Activated naive CD4-positive, alpha-beta T cell treated with anti-CD3 and anti-CD28 coated beads, Interleukin-2, amount 10 ng/mL, durations not matched to agents 7 days and 5 days (primary cell): Measurements from ENCODE around the gene GALNT14.

Experiments used
- CTCF ChIA-PET: fragments of 350-600 bp; sonication (Branson Sonifier 250); formaldehyde crosslinking; loops from one replicate; lab custom pipeline; 2021; ENCODE audit warnings: antibody characterized with exemption; lab: Charles Lee
- DNase-seq: peaks from one replicate; pipeline ENCODE4 v3.0.0-alpha.2; 2020
- H3K27ac Mint-ChIP-seq: one replicate; pipeline ENCODE4 v1.8.0; 2021; ENCODE audit warnings: mild to moderate bottlenecking, moderate library complexity, mixed read lengths
- H3K27me3 Mint-ChIP-seq: one replicate; pipeline ENCODE4 v1.8.0; 2021; ENCODE audit warnings: mild to moderate bottlenecking, mixed read lengths
- H3K36me3 Mint-ChIP-seq: one replicate; pipeline ENCODE4 v1.8.0; 2021; ENCODE audit warnings: mixed read lengths
- H3K4me1 Mint-ChIP-seq: one replicate; pipeline ENCODE4 v1.8.0; 2021; ENCODE audit warnings: mixed read lengths
- H3K4me3 Mint-ChIP-seq: one replicate; pipeline ENCODE4 v1.8.0; 2021; ENCODE audit warnings: mild to moderate bottlenecking, moderate library complexity, mixed read lengths
- H3K9me3 Mint-ChIP-seq: one replicate; pipeline ENCODE4 v1.8.0; 2021; ENCODE audit warnings: mixed read lengths

Gene GALNT14

DNA sequence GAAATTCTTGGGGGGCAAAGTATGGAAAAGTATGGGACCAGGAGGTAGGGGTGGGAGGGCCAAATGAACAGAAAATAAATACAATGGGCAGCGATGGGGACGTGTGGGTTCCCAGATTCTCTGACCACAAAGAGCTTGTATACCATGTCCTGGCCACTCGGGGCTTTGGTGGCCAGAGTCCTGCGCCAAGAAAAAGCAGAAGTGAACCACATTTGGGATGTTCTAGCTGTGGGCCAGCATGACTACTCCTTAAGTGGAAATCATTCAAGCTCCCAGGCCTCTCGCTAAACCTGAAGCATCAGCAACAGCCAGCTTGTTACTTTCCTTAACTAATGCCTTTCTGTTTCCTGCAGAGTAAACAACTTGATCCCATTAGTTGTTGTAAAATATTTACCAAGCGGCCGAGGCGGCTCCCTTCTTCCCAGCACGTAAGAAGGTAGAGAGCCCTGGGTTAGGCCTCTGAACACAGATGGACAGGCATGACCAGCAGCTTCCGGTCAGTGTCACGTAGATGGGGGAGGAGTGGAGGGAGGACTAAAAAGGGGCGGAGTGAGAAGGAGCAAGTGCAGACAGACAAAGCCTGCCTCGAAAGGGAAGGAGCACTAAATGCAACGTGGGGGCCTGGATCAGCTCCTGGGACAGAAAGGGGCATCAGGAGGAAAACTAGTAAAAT is 88.2 kb downstream of the GALNT14 start:
- no peak overlapping the region for H3K4me3 Mint-ChIP-seq
- no peaks in the 10 kb centered on the region for H3K9me3 Mint-ChIP-seq
- no peak overlapping the region for H3K27ac Mint-ChIP-seq
- no peaks in the 10 kb centered on the region for H3K36me3 Mint-ChIP-seq
- H3K4me1 Mint-ChIP-seq, result no peaks in the 10 kb centered on the region
- no peak for DNase-seq
- CTCF ChIA-PET, result no interaction called here
- no peaks in the 10 kb centered on the region for H3K27me3 Mint-ChIP-seq

DNA sequence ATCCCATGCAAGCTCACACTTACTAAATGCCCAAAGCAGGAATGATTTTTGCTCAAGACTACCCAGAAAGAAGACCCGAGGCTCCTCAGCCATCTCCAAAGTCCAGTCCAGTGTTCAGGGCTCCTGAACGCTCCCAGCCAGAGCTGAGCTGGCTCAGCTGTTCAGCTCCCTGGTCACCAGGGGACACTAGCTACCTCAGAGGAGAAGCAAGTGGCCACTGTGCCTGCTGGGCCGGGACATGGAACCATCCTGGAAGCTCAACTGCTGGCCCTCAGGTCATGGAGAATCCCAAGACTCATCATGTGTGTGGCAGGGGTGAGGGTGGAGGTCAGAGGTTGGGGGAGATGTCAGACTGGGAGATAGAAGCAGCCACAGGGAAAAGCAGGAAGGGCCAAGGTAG is 89.0 kb downstream of the GALNT14 start:
- DNase-seq, result no peak
- Mint-ChIP-seq H3K27ac (no peak overlapping the region), H3K4me1 (no peaks in the 10 kb centered on the region), H3K4me3 (no peak overlapping the region), H3K9me3 (no peaks in the 10 kb centered on the region), H3K36me3 (no peaks in the 10 kb centered on the region), H3K27me3 (no peaks in the 10 kb centered on the region)
- CTCF ChIA-PET, result interaction anchor here (0.8 kb wide), 1 partner anchor 284 kb away, joined by 3 read pairs; no protein-coding TSS in a partner anchor

DNA sequence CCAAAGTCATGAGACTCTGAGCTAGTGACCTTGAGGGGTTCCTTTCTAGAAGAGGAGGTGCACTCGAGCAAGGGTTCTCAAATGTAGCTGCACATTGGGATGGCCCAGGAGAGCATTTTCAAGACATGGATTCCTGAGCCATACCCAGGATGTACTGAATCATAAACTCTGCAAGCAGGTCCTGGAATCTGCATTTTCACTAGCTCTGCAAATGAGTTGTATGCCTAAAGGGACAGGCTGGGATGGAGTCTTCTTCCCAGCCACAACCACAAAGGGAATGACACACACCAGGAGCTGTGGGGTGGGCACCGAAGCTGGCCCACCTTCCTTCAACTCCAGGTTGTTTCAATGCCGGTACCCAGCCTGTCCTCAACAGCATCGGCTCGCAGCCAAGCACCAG is 90.6 kb downstream of the GALNT14 start:
- CTCF ChIA-PET, result no interaction called here
- no peak overlapping the region for H3K4me3 Mint-ChIP-seq
- H3K27ac Mint-ChIP-seq, result no peak overlapping the region
- H3K27me3 Mint-ChIP-seq, result no peaks in the 10 kb centered on the region
- H3K9me3 Mint-ChIP-seq, result no peaks in the 10 kb centered on the region
- no peaks in the 10 kb centered on the region for H3K4me1 Mint-ChIP-seq
- H3K36me3 Mint-ChIP-seq, result no peaks in the 10 kb centered on the region
- no peak for DNase-seq

DNA sequence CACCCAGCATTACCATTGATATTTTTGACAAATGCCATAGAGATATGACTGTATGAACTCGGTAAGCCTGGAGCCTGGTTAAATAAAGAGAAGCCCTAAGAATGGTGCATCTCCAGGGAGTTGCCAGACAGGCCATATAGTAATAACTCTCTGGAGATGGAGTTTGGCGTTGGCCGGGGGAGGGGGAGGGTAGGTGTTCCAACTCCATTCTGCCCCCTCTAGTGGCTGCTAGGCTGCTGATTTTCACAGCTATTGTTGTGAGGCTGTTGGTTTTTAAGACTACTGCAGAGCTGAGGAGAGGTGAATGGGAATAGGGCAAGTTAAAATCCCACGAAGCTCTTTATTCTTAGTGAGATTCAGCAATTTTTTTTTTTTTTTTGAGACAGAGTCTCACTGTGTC is 99.9 kb downstream of the GALNT14 start:
- Mint-ChIP-seq H3K27me3 (no peaks in the 10 kb centered on the region), H3K9me3 (peaks cover 17% of the 10 kb centered on the region), H3K4me1 (no peaks in the 10 kb centered on the region), H3K36me3 (no peaks in the 10 kb centered on the region), H3K27ac (no peak overlapping the region), H3K4me3 (no peak overlapping the region)
- no peak for DNase-seq
- CTCF ChIA-PET, result no interaction called here

DNA sequence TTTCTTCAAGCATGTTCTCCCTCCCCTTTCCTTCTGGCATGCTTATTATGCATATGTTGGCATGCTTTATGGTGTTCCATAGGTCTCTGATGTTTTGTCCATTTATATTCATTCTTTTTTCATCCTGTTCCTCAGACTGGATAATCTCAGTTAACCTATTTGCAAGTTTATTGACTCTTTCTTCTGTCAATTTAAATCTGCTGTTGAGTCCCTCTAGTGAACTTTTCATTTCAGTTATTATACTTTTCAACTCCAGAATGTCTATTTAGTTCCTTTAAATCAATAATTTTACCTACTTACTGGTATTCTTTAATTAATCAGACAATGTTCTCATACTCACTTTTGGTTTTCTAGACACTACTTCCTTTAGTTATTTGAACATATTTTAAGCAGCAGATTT is 101.2 kb downstream of the GALNT14 start:
- Mint-ChIP-seq H3K4me3 (no peak overlapping the region), H3K27me3 (no peaks in the 10 kb centered on the region), H3K9me3 (peaks cover 17% of the 10 kb centered on the region), H3K27ac (no peak overlapping the region), H3K4me1 (no peaks in the 10 kb centered on the region), H3K36me3 (no peaks in the 10 kb centered on the region)
- no peak for DNase-seq
- CTCF ChIA-PET, result no interaction called here

DNA sequence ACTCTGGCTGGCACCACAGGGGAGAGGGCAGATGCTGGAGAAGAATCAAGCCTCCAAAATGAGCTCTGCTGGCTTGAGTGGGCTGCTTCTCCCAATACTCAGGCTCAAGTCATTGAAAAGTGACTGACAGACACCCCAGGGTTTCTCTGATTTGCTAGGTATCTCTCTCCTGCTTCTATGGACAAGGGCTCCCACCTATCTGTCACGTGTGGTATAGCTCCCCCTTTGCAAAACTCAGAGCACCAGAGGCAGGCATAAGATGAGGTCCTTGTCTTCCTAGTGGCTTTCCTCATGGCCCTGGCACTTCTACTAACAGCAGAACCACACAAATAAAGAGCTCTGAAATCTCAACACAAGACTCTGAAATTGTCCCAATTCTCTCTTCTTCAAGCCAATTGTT is 105.2 kb downstream of the GALNT14 start:
- CTCF ChIA-PET, result no interaction called here
- Mint-ChIP-seq H3K27ac (no peak overlapping the region), H3K27me3 (no peaks in the 10 kb centered on the region), H3K36me3 (no peaks in the 10 kb centered on the region), H3K4me3 (no peak overlapping the region), H3K9me3 (peaks cover 17% of the 10 kb centered on the region), H3K4me1 (no peaks in the 10 kb centered on the region)
- no peak for DNase-seq

DNA sequence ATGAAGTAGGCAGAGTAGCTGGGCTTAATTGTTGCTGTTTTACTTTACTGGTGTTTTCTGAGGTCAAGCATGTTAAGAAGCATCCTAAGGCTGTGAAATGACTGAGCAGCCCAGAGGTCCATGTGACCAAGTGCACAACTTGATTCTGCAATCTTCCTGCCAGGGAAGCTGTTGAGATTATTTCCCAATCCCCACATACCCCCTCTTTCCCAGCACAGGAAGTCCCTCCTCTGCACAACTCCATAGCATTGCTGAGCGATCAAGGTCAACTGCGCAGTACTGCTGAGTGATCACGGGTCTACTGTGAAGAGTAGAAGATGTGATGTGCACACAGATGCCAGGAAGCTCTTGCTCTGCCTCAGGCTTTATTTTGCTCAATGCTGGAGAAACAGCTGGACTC is 105.8 kb downstream of the GALNT14 start:
- Mint-ChIP-seq H3K4me3 (no peak overlapping the region), H3K27ac (no peak overlapping the region), H3K4me1 (no peaks in the 10 kb centered on the region), H3K9me3 (peaks cover 14% of the 10 kb centered on the region), H3K36me3 (no peaks in the 10 kb centered on the region), H3K27me3 (no peaks in the 10 kb centered on the region)
- CTCF ChIA-PET, result no interaction called here
- no peak for DNase-seq

DNA sequence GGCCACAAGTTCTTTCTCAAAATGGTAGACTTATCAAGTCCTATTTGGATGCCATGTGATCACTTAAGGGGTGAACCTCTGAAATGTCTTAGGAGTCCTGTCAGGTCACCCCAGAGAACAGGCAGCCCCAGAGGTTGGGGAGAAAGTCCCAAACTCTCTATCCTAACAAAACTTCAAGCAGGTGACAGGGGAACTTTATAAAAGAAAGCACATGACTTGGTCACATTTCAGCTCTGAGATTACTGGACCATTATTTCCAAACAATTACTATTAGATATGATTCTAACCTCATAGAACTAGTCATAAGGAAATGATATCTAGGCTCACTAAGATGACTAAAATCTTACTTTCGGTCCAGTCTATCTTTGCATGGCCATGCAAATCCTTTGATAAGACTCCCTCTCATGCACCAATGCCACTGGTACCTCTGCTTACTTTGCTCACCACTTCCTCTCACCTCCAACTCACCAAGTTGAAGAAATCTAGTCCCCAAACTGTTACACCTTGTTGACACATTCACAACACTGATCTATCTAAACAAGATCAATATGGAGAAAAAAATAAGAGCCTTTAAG is 107.0 kb downstream of the GALNT14 start:
- no peaks in the 10 kb centered on the region for H3K36me3 Mint-ChIP-seq

DNA sequence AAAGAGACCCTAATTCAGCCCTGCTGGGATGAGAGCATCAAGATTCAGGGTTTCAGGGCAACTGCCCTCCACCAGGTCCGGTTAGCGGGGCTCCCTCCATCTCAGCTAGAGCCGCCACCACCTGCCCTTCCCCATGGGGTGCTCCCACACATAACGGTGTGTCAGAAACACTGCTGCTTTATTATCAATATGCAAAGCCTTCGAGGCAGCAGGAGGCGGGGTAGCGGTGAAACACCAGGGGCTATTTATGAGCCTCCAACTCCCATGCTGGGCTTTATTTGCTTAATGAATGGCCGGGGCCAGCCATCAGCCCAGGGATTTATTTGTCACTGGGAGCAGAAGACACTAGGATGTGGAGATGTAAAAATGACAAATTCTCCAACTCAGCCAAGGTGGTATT is 109.8 kb downstream of the GALNT14 start:
- Mint-ChIP-seq H3K4me1 (no peaks in the 10 kb centered on the region), H3K27ac (no peak overlapping the region), H3K27me3 (no peaks in the 10 kb centered on the region), H3K9me3 (no peaks in the 10 kb centered on the region), H3K36me3 (no peaks in the 10 kb centered on the region), H3K4me3 (no peak overlapping the region)
- CTCF ChIA-PET, result no interaction called here
- DNase-seq, result no peak

More for the DNA sequence above, 107.0 kb downstream of the GALNT14 start:
- CTCF ChIA-PET, result no interaction called here
- no peak for DNase-seq
- H3K27ac Mint-ChIP-seq, result no peak overlapping the region
- no peaks in the 10 kb centered on the region for H3K4me1 Mint-ChIP-seq
- H3K9me3 Mint-ChIP-seq, result peaks cover 2% of the 10 kb centered on the region
- no peaks in the 10 kb centered on the region for H3K27me3 Mint-ChIP-seq
- no peak overlapping the region for H3K4me3 Mint-ChIP-seq

DNA sequence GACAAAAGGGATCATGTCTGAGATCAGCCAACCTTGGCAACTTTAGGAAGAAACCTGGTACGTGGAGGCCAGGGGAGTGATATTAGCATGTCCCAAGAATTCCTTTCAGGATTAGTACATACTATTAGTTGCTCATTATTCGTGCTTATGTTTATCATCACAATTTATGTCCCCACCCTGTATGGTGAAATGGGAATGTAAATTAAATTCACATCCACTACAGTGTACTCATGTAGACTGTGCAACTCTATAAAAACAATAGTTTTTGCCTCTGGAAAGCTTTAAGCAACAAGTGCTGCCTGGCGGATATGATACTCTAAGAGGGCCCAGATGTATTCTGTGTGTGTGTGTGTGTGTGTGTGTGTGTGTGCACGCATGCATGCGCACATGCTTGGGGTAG is 110.7 kb downstream of the GALNT14 start:
- CTCF ChIA-PET, result no interaction called here
- H3K4me3 Mint-ChIP-seq, result no peak overlapping the region
- DNase-seq, result no peak

DNA sequence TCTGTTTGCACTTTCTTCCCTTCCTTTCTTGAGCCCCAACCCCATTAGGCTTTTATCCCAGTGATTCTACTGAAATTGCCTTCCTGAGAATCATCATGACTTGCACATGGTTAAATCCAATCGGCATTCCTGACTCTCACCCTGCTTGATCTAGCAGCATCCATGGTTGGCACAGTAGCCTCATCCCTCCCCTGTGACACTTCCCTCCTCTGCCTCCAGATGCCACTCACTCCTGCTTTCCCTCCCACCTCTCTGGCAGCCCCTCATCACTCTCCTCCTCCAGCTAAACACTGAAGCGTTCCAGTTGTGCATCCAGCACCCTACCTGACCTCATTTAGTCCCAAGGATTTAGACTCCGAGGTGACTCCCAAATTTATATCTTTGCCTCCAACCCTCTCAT is 114.7 kb downstream of the GALNT14 start:
- Mint-ChIP-seq H3K4me3 (no peak overlapping the region), H3K27me3 (no peaks in the 10 kb centered on the region), H3K36me3 (no peaks in the 10 kb centered on the region), H3K27ac (no peak overlapping the region), H3K9me3 (no peaks in the 10 kb centered on the region), H3K4me1 (no peaks in the 10 kb centered on the region)
- CTCF ChIA-PET, result no interaction called here
- DNase-seq, result no peak

More for the DNA sequence above, 110.7 kb downstream of the GALNT14 start:
- H3K27me3 Mint-ChIP-seq, result no peaks in the 10 kb centered on the region
- no peaks in the 10 kb centered on the region for H3K9me3 Mint-ChIP-seq
- H3K36me3 Mint-ChIP-seq, result no peaks in the 10 kb centered on the region
- H3K27ac Mint-ChIP-seq, result no peak overlapping the region
- no peaks in the 10 kb centered on the region for H3K4me1 Mint-ChIP-seq

DNA sequence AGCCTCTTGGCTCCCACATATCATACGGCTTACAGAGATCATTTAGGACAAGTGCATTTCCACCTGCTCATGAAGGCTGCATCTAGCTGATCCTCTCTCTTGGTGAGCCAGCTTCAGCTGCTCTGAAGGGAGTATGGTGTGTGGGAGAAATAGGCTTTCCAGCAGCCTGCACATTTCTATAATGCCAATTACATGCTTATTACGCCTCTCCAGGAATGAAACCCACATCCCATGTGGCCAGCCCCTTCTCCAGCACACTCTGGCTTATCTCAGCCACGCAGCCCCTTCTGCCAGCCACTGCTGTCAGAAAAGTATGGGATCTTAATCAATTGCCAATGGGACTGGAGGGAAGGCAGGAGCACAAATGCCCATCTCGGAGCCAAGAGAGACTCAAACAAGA is 117.5 kb downstream of the GALNT14 start:
- no peaks in the 10 kb centered on the region for H3K4me1 Mint-ChIP-seq
- no peak for DNase-seq
- H3K27me3 Mint-ChIP-seq, result no peaks in the 10 kb centered on the region
- no peak overlapping the region for H3K27ac Mint-ChIP-seq
- CTCF ChIA-PET, result interaction anchor here (0.6 kb wide), 1 partner anchor 399 kb away, joined by 3 read pairs; no protein-coding TSS in a partner anchor
- H3K36me3 Mint-ChIP-seq, result no peaks in the 10 kb centered on the region
- no peak overlapping the region for H3K4me3 Mint-ChIP-seq
- no peaks in the 10 kb centered on the region for H3K9me3 Mint-ChIP-seq

DNA sequence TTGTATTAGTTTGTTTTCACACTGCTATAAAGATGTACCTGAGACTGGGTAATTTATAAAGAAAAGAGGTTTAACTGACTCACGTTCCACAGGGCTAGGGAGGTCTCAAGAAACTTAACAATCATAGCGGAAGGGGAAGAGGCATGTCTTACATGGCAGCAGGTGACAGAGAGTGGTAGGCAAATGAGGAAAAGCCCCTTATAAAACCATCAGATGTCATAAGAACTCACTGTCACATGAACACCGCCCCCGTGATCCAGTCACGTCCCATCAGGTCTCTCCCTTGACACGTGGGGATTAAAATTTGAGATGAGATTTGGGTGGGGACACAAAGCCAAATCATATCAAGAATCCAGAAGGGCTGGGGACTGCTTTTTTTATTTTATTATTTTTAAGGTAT is 120.0 kb downstream of the GALNT14 start:
- H3K27me3 Mint-ChIP-seq, result no peaks in the 10 kb centered on the region
- no peak for DNase-seq
- H3K4me1 Mint-ChIP-seq, result no peaks in the 10 kb centered on the region
- CTCF ChIA-PET, result no interaction called here
- no peak overlapping the region for H3K27ac Mint-ChIP-seq
- H3K9me3 Mint-ChIP-seq, result no peaks in the 10 kb centered on the region
- H3K36me3 Mint-ChIP-seq, result no peaks in the 10 kb centered on the region
- H3K4me3 Mint-ChIP-seq, result no peak overlapping the region

DNA sequence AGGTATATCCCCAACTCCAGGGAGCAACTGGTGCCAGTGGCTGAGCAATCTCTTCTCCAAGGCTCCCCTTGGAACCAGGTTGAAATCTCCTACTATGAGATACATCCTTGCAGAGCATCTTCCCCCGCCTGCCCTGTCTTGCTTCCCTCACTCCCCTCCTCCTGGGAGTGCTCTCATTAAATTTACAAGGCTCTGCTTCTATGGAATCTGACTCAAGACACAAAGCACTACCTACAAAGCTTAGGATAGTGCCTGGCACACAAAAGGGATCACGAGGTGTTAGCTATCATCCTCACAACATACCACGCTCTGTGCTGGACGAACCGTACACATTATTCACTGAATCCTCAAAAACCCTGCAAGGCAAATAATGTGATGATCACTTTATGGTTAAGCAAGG is 121.6 kb downstream of the GALNT14 start:
- Mint-ChIP-seq H3K36me3 (no peaks in the 10 kb centered on the region), H3K27me3 (no peaks in the 10 kb centered on the region), H3K4me3 (no peak overlapping the region), H3K27ac (no peak overlapping the region), H3K4me1 (no peaks in the 10 kb centered on the region), H3K9me3 (no peaks in the 10 kb centered on the region)
- CTCF ChIA-PET, result no interaction called here
- no peak for DNase-seq

DNA sequence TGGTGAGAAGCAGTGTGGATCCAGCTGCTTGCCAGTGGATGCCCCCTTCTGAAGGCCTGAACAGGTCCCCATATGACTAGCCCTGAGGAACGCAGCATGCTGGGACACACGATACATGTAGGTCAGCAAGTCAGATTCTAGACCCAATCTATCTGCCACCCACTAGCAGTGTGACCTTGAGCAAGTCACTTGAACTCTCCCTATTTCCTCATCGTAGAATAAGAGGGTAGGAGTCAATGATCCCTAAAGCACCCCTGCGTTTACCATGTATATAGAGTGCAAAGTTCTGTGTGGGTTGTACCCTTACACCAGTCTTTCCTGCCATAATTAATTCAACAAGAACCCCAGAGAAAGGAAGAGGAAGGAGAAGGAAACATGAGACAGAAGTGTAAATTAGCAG is 123.7 kb downstream of the GALNT14 start:
- DNase-seq, result no peak
- no peaks in the 10 kb centered on the region for H3K36me3 Mint-ChIP-seq
- CTCF ChIA-PET, result no interaction called here
- H3K4me3 Mint-ChIP-seq, result no peak overlapping the region
- no peaks in the 10 kb centered on the region for H3K27me3 Mint-ChIP-seq
- no peaks in the 10 kb centered on the region for H3K4me1 Mint-ChIP-seq
- H3K27ac Mint-ChIP-seq, result no peak overlapping the region
- no peaks in the 10 kb centered on the region for H3K9me3 Mint-ChIP-seq
